HK-2 (cell line): ENCODE results near the gene KCNK15.

ENCODE experiments used
- DNase-seq: peaks from one replicate; pipeline ENCODE4 v3.0.0-alpha.2; 2018; ENCODE audit not compliant: unreplicated experiment

Gene KCNK15

GRCh38 chr20:44788706-44789456 is 43.2 kb downstream of the KCNK15 start:
- DNase-seq: no peak

DNA sequence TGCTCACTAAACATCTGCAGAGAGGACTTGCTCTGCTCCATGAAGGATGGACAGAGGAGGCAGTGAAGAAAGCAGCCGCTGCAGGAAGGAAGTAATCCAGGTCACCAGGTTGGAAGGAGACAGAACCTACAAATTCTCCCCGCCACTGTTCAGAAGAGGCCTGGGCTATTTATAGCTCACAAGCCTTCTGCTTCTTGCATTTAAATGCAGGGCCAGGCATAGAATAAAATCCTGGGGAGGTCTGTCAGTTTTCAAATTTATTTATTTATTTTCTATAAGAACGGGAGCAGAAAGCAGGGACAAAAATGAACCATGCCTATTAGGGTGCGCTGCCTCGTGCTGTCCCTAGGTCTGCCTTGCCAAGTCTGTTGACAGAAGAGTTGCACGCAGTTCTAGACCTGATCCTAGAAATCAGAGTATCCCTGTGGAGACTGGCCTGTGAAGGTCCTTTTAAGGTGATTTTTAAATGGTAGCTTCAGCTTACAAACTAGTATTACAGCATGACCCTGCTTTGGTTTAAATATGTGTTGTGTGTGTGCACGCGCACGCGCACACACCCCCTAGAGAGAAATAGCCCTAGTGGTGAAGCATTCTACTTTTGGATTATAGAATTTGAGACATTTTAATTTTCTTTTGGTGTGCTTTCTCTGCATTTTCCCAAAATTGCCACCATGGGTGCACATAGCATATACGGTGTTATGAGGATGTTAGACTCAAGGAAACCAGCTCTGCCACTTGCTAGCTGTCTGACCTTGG is 45.2 kb downstream of the KCNK15 start:
- DNase-seq: no peak

GRCh38 chr20:44792796-44793195 is 47.1 kb downstream of the KCNK15 start:
- DNase-seq: no peak

- DNase-seq: no peak
Measured at GRCh38 chr20:44795836-44796235, 50.2 kb downstream of the KCNK15 start.

- no peak for DNase-seq
Measured at GRCh38 chr20:44796311-44796710, 50.6 kb downstream of the KCNK15 start.

DNA sequence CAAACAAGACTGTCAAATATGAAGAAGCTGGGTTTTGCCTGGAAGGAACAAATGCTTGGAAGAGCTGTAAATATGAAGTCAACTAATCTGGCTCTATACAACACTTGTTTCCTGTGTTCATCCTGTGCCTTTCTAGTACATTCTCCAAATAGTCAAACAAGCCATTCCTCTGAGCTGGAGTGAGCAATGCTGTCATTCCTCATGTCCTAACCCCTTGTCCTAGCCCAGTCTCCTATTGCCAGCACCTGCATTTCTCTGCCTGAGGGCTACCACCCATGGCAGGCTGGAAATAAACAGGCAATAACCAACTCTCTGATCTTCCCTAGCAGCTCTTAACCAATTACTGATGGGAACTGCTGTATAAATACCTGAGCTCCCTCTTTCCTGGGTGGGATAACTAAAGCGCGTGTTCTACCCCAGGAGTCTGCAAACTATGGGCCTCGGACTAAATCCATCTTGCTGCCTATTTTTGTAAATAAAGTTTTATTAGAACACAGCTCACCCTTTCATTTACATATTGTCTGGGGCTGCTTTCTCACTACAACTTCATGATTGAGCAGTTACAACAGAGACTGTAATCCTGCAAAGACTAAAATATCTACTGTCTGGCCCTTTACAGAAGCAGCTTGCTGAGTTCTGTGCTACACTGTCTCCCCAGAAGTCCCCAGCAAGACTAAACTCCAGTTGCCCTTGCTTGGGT is 51.2 kb downstream of the KCNK15 start:
- DNase-seq: no peak

DNA sequence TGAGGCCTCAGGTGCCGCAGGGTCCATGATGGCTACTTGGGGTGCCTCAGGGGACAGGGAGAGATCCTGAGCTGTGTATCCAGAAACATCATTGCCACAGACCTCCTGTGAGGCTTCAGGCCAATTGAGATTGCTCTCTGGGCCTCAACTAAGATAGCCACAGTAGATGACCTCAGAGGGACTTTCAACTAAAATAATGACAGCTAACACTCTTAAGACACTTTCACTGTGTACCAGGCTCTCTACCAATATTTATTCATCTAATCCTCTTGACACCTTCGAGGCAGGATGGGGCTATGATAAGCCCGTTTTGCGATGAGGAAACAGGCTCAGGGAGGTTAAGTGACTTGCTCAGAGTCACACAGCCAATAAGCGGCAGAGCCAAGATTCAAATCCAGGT is 54.0 kb downstream of the KCNK15 start:
- DNase-seq: no peak

GRCh38 chr20:44800391-44801046 is 54.9 kb downstream of the KCNK15 start:
- DNase-seq: no peak
